ENCODE data around the gene CLEC2D. TPM values are rescaled to one million over a fixed set of nuclear protein-coding genes. Genes with fewer than 3 reads are reported as not detected.
A peak's percentile ranks its signal among the peaks of the same experiment; 100 is the strongest.

The CLEC2D gene
- total RNA-seq, 1 experiment from 2014 or later, result 1.9 TPM

DNA sequence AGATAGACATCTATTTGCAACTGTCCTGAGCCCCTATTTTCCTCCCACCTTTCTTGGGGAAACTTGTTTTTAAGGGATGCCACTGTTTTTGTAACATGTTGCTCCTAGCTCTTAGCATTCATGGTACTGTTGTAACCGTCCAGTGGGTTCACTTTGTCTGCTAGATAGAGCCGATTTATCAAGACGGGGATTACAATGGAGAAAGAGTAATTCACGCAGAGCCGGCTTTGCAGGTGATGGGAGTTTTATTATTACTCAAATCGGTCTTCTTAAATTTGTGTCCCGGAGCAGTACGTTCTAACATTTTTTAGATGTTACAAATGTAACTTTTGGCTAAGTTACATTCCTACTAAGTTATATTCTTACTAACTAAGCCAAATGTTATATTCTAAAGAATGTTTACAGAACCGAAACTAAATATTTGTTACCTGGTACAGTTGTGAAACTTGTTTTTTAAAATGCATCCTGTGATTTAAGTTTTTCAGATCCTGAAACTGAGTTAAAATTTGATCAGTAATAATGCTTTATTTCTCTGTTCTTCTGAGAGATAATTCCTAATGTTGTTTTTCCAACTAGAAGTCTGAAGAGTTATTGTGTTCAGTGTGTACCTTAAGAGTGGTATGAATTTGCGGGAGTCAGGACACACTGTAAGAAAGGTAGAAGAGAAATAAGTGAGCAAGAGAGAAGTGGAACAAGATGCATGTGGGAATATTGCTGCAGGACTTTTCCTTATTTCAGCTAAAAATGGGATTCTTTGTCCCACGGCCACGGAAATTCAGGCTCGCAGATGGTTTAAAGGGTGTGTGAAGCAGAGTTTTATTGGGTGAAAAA is 20.6 kb upstream of the CLEC2D start:
- Histone ChIP-seq H3K4me2 (ENCODE audit: low read length) (peak overlapping the region; percentile 79), H3K9ac (ENCODE audit: low read length) (peak overlapping the region; percentile 54), H3K9me2 (ENCODE audit: insufficient read depth) (no peaks in the 10 kb centered on the region), H3K79me2 (ENCODE audit: insufficient read depth, low read length) (no peaks in the 10 kb centered on the region), H2AFZ (ENCODE audit: low read depth, low read length, poor library complexity, severe bottlenecking) (no peak overlapping the region), H3K9me3 (ENCODE audit: control insufficient read depth in 1 of 2, insufficient read depth in 1 of 2, low read depth in 1 of 2, low read length in 2 of 2) (no peaks in the 10 kb centered on the region), H3K27me3 (ENCODE audit: insufficient read depth, low read length) (no peaks in the 10 kb centered on the region), H3K27ac (ENCODE audit: low read depth, low read length) (peak overlapping the region; percentile 46; the same call in 1 of the 2 replicates), H4K20me1 (ENCODE audit: insufficient read depth) (no peaks in the 10 kb centered on the region), H3K4me3 (replicated peaks in 1 of 2; ENCODE audit: low read depth in 1 of 2, low read length in 2 of 2) (peak overlapping the region; percentile 45 to 61), H3K36me3 (ENCODE audit: control insufficient read depth in 1 of 2, insufficient read depth in 2 of 2, low read length in 2 of 2) (no peaks in the 10 kb centered on the region), H3K4me1 (ENCODE audit: control insufficient read depth in 1 of 2, insufficient read depth in 2 of 2, low read length in 2 of 2) (peaks cover 0 to 12% of the 10 kb centered on the region in 2 experiments; a peak in 1 of 4 replicates)
- intact Hi-C loops (cut with micrococcal nuclease), result no loop called here
- no peak for TF ChIP-seq EZH2phosphoT487 (IDR thresholded peaks at IDR 0.05; ENCODE audit: borderline replicate concordance)
- no peak for TF ChIP-seq ATF3 (IDR thresholded peaks at IDR 0.05)
- TF ChIP-seq ELF1 (IDR thresholded peaks at IDR 0.05; ENCODE audit: borderline replicate concordance, low read depth), result no peak
- ChIA-PET POLR2A (no interaction called here), RAD21 (ENCODE audit: low non-redundant PET in 1 of 2, low total read pairs in 2 of 2, uncharacterized antibody in 2 of 2, unreplicated experiment in 2 of 2) (no interaction called here), CTCF (interaction anchor here (1.6 kb wide), 1 partner anchor 318 kb away, joined by 3 read pairs; no protein-coding TSS in a partner anchor)
- BruUV-seq (replicated peaks), result no TSS peak
- ATAC-seq, result no peak
- DNase-seq (ENCODE audit: low read depth, low spot score), result no peak

GRCh38 chr12:9649532-9649940 is 20.0 kb upstream of the CLEC2D start:
- no TSS peak for BruUV-seq (replicated peaks)
- intact Hi-C loops (cut with micrococcal nuclease), result no loop called here
- TF ChIP-seq TCF7L2 (IDR thresholded peaks at IDR 0.05; ENCODE audit: borderline replicate concordance, extremely low read depth, insufficient read depth, insufficient read length) (no peak), REST (IDR thresholded peaks at IDR 0.05; ENCODE audit: low read depth) (no peak), POLR2AphosphoS5 (IDR thresholded peaks at IDR 0.05; ENCODE audit: low read depth, low read length) (no peak), POLR2A (IDR thresholded peaks at IDR 0.05; ENCODE audit: borderline replicate concordance, extremely low read depth, insufficient read depth, insufficient read length) (no peak), MAX (IDR thresholded peaks at IDR 0.05) (no peak), CEBPB (IDR thresholded peaks at IDR 0.05; ENCODE audit: low read depth) (no peak), JUND (IDR thresholded peaks at IDR 0.05) (no peak), ZNF274 (IDR thresholded peaks at IDR 0.05; ENCODE audit: low read depth, low read length) (no peak), SRF (IDR thresholded peaks at IDR 0.05; ENCODE audit: low read depth) (no peak), EZH2phosphoT487 (IDR thresholded peaks at IDR 0.05; ENCODE audit: borderline replicate concordance) (no peak)
- TF ChIP-seq, protein P1, sequence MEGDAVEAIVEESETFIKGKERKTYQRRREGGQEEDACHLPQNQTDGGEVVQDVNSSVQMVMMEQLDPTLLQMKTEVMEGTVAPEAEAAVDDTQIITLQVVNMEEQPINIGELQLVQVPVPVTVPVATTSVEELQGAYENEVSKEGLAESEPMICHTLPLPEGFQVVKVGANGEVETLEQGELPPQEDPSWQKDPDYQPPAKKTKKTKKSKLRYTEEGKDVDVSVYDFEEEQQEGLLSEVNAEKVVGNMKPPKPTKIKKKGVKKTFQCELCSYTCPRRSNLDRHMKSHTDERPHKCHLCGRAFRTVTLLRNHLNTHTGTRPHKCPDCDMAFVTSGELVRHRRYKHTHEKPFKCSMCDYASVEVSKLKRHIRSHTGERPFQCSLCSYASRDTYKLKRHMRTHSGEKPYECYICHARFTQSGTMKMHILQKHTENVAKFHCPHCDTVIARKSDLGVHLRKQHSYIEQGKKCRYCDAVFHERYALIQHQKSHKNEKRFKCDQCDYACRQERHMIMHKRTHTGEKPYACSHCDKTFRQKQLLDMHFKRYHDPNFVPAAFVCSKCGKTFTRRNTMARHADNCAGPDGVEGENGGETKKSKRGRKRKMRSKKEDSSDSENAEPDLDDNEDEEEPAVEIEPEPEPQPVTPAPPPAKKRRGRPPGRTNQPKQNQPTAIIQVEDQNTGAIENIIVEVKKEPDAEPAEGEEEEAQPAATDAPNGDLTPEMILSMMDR (IDR thresholded peaks at IDR 0.05 in 2 of 3, conservative IDR thresholded peaks at IDR 0.05 in 1 of 3; ENCODE audit: borderline replicate concordance in 1 of 3, insufficient read depth in 1 of 3, low read depth in 2 of 3, low read length in 2 of 3), result no peak

More at GRCh38 chr12:9649532-9649940, 20.0 kb upstream of the CLEC2D start:
- Histone ChIP-seq H4K20me1 (ENCODE audit: insufficient read depth) (no peaks in the 10 kb centered on the region), H3K27me3 (ENCODE audit: insufficient read depth, low read length) (no peaks in the 10 kb centered on the region), H3K9me2 (ENCODE audit: insufficient read depth) (no peaks in the 10 kb centered on the region), H3K36me3 (ENCODE audit: control insufficient read depth in 1 of 2, insufficient read depth in 2 of 2, low read length in 2 of 2) (no peaks in the 10 kb centered on the region), H3K4me2 (ENCODE audit: low read length) (no peak overlapping the region), H3K79me2 (ENCODE audit: insufficient read depth, low read length) (no peaks in the 10 kb centered on the region), H3K4me1 (ENCODE audit: control insufficient read depth in 1 of 2, insufficient read depth in 2 of 2, low read length in 2 of 2) (peaks cover 0 to 12% of the 10 kb centered on the region in 2 experiments; a peak in 1 of 4 replicates), H3K9me3 (ENCODE audit: control insufficient read depth in 1 of 2, insufficient read depth in 1 of 2, low read depth in 1 of 2, low read length in 2 of 2) (no peaks in the 10 kb centered on the region), H3K4me3 (replicated peaks in 1 of 2; ENCODE audit: low read depth in 1 of 2, low read length in 2 of 2) (no peak overlapping the region), H3K27ac (ENCODE audit: low read depth, low read length) (no peak overlapping the region), H2AFZ (ENCODE audit: low read depth, low read length, poor library complexity, severe bottlenecking) (no peak overlapping the region), H3K9ac (ENCODE audit: low read length) (no peak overlapping the region)
- no peak for ATAC-seq
- no peak for DNase-seq (ENCODE audit: low read depth, low spot score)
- ChIA-PET CTCF (interaction anchor here (1.6 kb wide), 1 partner anchor 318 kb away, joined by 3 read pairs; no protein-coding TSS in a partner anchor), POLR2A (no interaction called here), RAD21 (ENCODE audit: low non-redundant PET in 1 of 2, low total read pairs in 2 of 2, uncharacterized antibody in 2 of 2, unreplicated experiment in 2 of 2) (no interaction called here)
